ENCODE results near the gene YJEFN3.

The YJEFN3 gene

DNA sequence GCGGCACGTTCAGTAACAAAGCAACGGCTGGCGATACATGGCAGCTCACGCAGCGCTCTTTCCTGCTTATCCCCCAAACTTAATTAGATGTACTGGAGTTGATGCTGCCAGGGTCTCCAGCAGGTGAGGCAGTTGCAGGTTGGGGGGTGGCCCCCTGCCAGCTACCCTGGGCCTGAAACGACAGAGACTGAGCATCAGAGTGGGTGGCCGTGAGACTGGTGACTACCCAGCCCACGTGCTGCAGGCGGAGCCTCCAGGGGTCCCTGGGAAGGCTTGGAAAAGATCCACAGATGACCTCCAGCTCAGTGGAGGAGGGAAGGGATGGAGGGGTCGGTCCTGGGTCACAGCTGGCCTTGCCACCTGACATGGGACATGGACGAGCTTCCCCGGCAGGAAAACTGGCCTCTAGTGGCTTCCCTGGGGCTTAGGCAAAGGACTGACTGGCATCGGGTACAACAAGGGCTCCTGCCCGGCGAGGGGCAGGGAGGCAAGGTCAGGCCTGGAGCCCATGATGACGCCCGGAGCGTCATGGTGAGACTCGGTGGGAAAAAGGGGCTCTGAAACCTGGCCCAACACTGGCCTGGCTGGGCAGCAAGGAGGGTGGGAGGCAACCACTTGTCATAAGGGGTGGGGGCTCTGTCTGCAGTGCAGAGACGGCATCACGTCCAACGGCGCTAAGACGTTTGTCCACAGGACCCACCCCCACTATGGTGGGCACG lies 33.4 kb downstream of the YJEFN3 start:
- TF ChIP-seq, protein P1, sequence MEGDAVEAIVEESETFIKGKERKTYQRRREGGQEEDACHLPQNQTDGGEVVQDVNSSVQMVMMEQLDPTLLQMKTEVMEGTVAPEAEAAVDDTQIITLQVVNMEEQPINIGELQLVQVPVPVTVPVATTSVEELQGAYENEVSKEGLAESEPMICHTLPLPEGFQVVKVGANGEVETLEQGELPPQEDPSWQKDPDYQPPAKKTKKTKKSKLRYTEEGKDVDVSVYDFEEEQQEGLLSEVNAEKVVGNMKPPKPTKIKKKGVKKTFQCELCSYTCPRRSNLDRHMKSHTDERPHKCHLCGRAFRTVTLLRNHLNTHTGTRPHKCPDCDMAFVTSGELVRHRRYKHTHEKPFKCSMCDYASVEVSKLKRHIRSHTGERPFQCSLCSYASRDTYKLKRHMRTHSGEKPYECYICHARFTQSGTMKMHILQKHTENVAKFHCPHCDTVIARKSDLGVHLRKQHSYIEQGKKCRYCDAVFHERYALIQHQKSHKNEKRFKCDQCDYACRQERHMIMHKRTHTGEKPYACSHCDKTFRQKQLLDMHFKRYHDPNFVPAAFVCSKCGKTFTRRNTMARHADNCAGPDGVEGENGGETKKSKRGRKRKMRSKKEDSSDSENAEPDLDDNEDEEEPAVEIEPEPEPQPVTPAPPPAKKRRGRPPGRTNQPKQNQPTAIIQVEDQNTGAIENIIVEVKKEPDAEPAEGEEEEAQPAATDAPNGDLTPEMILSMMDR (IDR thresholded peaks at IDR 0.05; ENCODE audit: insufficient read depth, low read length, missing control alignments), result no peak
- POLR2A ChIA-PET, result no interaction called here
- no peak overlapping the region for H3K4me3 ChIP-seq (ENCODE audit: low read depth, low read length)
- DNase-seq (ENCODE audit: low read depth, low spot score), result no peak
- CTCF ChIA-PET, result interaction anchor here (1.1 to 4.8 kb wide), 2 partner anchors 8 to 10 kb away, joined by 3 to 31 read pairs; no protein-coding TSS in a partner anchor

DNA sequence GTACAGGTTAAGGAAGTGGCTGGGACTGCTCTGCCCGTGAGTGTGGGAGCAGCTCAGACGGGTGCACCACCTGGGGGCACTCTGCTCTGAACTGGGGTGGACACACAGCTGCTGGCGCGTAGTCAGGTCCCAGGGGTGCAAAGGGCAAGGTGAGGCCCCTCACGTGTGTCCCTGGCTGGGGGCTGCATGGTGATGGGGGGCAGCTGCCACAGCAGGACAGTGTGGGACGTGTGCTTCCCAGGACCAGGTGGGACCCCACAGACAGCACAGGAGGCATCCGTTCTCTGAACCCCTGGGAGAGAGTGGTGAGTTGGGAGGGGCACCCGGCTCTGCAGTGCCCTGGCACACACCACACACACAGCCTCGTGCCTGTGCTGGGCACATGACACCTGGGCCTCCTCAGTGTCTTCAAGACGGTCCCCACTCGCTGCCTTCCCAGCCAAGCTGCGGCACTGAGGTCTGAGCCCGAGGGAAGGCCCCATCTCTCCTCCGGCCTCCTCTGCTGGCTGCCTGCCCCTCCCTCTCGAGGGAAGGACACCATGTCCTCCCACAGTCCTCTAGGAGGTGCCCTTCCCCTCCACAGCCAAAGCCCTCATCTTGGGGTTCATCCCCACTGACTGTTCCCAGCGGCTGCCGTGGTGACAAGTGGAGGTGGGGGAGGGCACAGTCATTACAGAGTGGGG lies 34.1 kb downstream of the YJEFN3 start:
- no peak for DNase-seq (ENCODE audit: low read depth, low spot score)
- no peak overlapping the region for H3K4me3 ChIP-seq (ENCODE audit: low read depth, low read length)
- POLR2A ChIA-PET, result no interaction called here
- TF ChIP-seq, protein P1 (IDR thresholded peaks at IDR 0.05; ENCODE audit: insufficient read depth, low read length, missing control alignments), result no peak
- CTCF ChIA-PET, result interaction anchor here (1.1 to 4.8 kb wide), 3 partner anchors 8 to 11 kb away, joined by 3 to 31 read pairs (median 3); no protein-coding TSS in a partner anchor

DNA sequence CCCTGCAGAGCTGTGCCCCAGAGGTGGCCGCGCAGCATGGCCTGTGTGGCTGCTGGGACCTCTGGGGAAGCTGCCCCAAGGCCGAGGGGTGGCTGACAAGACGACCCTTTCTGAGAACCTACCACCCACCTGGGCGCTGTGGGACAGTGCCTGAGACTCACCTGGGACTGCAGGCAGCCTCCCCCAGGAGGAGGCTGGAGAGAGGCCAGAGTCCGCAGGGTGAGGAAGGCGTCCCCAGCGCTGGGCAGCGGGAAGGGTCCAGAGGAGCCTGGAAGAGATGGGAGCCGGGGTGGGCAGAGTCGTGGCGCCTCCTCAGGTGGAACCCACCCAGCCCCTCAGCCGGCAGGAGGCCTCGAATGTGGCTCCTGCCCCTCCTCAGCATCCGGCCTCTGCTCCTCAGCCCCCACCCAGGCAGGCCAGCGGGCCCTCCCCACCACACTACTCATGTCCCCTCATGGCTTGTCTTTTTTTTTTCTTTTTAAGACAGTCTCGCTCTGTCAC lies 34.7 kb downstream of the YJEFN3 start:
- POLR2A ChIA-PET, result no interaction called here
- CTCF ChIA-PET, result interaction anchor here (1.1 to 4.8 kb wide), 2 partner anchors 9 to 12 kb away, joined by 3 to 31 read pairs; no protein-coding TSS in a partner anchor

DNA sequence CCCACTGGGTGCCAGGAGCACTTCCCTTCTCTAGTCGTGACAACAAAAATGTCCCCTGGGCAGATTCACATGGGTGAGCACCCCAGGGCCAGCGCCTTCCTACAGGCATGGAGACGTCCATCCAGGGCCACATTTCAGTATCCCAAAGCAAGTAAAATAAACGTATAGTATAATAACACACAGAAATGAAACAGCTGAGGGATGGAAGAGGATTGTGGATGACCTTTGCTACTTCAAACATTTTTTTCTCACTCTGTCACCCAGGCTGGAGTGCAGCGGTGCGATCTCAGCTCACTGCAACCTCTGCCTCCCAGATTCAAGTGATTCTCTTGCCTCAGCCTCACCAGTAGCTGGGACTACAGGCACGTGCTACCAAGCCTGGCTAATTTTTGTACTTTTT lies 37.6 kb downstream of the YJEFN3 start:
- TF ChIP-seq, protein P1 (IDR thresholded peaks at IDR 0.05; ENCODE audit: insufficient read depth, low read length, missing control alignments), result no peak
- ChIA-PET CTCF (interaction anchor here (1.3 to 8.5 kb wide), 2 partner anchors 13 to 34 kb away, joined by 4 to 102 read pairs; no protein-coding TSS in a partner anchor), POLR2A (no interaction called here)
- no peak for DNase-seq (ENCODE audit: low read depth, low spot score)
- H3K4me3 ChIP-seq (ENCODE audit: low read depth, low read length), result no peak overlapping the region

More for the DNA sequence above, 34.7 kb downstream of the YJEFN3 start:
- no peak for DNase-seq (ENCODE audit: low read depth, low spot score)
- H3K4me3 ChIP-seq (ENCODE audit: low read depth, low read length), result no peak overlapping the region
- TF ChIP-seq, protein P1 (IDR thresholded peaks at IDR 0.05; ENCODE audit: insufficient read depth, low read length, missing control alignments), result no peak

DNA sequence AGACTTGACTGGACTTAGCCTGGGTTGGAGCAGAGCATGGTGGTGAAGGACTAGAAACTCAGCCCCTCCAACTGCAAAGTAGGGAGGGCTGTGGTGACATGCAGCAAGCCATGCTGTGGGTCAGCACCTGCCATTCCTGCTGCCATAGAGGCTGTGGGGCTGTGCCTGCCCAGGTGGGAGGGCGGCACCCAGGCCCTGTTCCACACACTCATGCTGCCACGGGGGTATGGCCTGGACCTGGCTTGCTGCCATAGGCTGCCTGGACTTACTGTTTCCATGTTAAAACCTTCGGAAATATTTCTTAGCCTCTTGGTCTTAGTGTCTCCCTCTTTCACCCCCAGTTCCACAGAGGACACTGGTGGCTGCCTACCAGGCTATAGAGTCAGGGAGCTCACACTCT lies 38.7 kb downstream of the YJEFN3 start:
- TF ChIP-seq, protein P1 (IDR thresholded peaks at IDR 0.05; ENCODE audit: insufficient read depth, low read length, missing control alignments), result no peak
- ChIA-PET CTCF (interaction anchor here (1.1 to 8.5 kb wide), 2 partner anchors 14 to 77 kb away, joined by 4 to 102 read pairs; no protein-coding TSS in a partner anchor), POLR2A (no interaction called here)
- no peak overlapping the region for H3K4me3 ChIP-seq (ENCODE audit: low read depth, low read length)
- no peak for DNase-seq (ENCODE audit: low read depth, low spot score)

Data from AG04449 (cell line).